SK-MEL-5 (cell line): ENCODE results near the gene PIM3. TPM values are rescaled to one million over a fixed set of nuclear protein-coding genes. Genes with fewer than 3 reads are reported as not detected.
"Not testable (repeated sequence)": the region's sequence is repeated elsewhere in the genome, so short reads cannot be mapped to it uniquely, and the experiment has no call there.

Source experiments
- DNase-seq: peaks from one replicate; pipeline ENCODE4 v3.0.0-alpha.2; 2016; ENCODE audit warnings: low read depth, low spot score
- in situ Hi-C: cut with HindIII; loops from 2 replicates; pipeline ENCODE4 v1.10.0; 2016; ENCODE audit warnings: low sequenced_read_pairs, high pct_unique_total_duplicates, low pct_unique_long_range_greater_than_20kb
- total RNA-seq: library from RNA; depleted of rRNA; stranded (reverse); fragments of >200 nt; shearing (Covaris generic); gene quantifications from 2 replicates; pipeline ENCODE4 v1.2.3, GENCODE V29; 2014

PIM3 gene
- total RNA-seq, 1 experiment from 2014 or later, result 120 TPM

GRCh38 chr22:49937758-49938564 is 22.6 kb upstream of the PIM3 start:
- in situ Hi-C loops, result no loop called here
- DNase-seq, result peak; percentile 85

DNA sequence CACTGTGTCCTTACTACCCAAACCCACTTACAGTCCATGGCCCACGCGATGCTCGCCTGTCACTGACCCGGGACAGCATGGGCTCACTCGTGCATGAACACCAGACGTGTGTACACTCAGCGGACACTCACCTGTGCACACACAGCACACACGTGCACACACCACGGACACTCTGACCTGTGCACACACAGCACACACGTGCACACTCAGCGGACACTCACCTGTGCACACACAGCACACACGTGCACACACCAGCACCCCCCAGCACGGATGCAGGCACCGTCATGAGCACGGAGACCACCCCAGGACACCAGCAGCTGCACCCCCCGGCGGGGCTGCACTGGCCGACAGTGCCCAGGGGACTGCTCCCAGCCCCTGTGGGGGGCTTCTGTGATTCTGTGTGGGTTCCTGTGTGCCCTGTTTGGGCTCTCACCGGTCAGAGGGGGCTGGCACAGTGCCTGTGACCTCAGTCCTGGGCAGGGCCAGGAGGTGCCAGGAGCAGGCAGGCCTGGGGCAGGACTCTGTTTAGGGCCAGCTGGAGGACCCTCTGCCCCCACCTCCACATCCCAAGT is 21.9 kb upstream of the PIM3 start:
- no peak for DNase-seq
- in situ Hi-C loops, result no loop called here

GRCh38 chr22:49941507-49942316 is 18.9 kb upstream of the PIM3 start:
- in situ Hi-C loops, result no loop called here

DNA sequence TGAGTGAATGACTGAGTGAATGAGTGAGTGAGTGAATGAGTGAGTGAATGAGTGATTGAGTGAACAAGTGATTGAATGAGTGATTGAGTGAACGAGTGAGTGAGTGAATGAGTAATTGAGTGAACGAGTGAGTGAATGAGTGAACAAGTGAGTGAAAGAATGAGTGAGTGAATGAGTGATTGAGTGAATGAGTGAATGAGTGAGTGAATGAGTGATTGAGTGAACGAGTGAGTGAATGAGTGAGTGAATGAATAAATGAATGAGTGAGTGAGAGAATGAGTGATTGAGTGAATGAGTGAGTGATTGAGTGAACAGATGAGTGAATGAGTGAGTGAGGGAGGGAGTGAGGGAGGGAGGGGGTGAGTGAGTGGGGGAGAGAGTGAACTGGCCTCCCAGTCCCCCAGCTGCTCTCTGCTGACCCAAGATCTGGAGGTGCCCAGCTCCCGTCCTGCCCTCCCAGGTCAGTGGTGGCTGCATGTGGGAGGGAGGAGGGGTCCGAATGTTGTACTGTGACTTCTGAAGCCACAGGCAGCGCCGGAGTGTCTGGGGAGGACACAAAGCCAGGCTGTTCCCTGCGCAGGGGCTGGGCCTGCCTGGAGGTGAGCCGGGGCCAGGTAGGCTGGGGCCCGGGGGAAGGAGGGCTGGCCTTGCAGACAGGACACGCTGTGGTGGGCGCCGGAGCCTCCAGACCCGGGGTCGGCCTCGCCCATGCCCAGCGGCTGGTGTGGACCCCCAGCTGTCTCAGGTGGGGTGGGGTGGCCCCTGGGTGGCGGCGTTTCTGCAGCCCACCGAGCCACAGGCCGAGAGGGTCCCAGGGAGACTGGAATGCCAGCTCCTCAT is 17.8 kb upstream of the PIM3 start:
- no peak for DNase-seq
- in situ Hi-C loops, result no loop called here

More at GRCh38 chr22:49941507-49942316, 18.9 kb upstream of the PIM3 start:
- no peak for DNase-seq

- in situ Hi-C loops, result no loop called here
- DNase-seq, result no peak
Measured at GRCh38 chr22:49943405-49943765, 17.2 kb upstream of the PIM3 start.

GRCh38 chr22:49943771-49944398 is 16.7 kb upstream of the PIM3 start:
- in situ Hi-C loops, result no loop called here

GRCh38 chr22:49944399-49944891 is 16.1 kb upstream of the PIM3 start:
- in situ Hi-C loops, result no loop called here
- DNase-seq, result no peak

More at GRCh38 chr22:49943771-49944398, 16.7 kb upstream of the PIM3 start:
- DNase-seq, result no peak

- in situ Hi-C loops, result not testable (repeated sequence)
- peak; percentile 52 for DNase-seq
Measured at GRCh38 chr22:49945042-49945794, 15.4 kb upstream of the PIM3 start.

- in situ Hi-C loops, result no loop called here
- DNase-seq, result no peak
Measured at GRCh38 chr22:49946612-49947295, 13.8 kb upstream of the PIM3 start.

DNA sequence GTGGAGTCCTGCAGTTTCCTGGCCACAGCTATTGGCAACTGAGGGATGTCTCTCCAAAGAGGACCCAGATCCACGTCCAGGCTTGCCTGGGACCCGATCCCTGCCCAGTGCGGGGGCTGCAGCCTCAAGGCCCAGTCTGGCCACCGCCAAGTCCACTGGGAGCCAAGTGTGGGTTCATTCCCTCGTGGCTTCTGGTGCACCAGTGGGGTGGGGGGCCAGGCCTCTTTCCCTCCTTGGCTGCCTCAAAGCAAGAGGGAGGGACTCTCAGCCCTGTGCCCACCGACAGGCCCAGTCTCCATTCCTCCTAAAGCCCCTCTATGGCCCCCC is 13.3 kb upstream of the PIM3 start:
- in situ Hi-C loops, result no loop called here
- DNase-seq, result no peak

DNA sequence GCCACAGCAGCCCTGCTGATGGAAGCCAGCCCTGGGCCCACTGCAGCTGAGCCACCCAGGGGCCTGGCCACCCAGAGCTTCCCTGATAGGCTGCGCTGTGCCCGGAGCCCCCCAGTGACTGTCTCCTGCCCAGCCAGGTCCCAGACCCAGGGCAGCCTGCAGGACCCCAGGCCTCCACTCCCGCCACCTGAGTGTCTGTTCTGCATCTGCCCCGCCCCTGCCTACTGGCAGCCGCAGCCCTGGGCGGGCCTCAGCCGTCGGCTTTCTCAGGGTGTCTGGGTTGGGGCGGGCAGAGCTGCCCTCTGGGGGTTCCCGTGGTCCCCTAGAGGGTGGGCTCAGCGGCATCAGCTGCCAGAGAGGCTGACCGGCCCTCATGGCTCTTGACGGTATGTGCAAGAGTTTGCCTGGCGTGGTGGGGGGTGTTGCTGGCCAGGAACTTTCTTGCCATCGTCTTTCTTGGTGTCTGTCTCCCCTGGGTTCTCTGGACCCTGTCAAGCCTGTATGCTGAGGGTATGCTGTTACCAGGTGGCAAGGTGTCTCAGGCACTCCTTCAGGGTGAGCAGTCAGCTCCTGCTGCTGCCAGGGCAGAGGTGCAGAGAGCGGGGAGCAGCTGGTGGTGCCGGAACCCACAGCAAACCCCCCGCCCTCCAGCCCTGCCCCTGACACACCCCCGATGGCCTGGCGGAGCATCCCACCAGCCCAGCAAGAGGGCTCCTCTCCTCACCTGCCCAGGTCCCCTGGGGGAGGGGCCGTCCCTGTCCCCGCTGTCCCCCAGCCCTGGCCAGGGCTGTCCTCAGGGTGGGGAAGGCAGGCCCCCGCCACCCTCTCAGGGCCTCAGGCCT is 12.2 kb upstream of the PIM3 start:
- DNase-seq, result no peak
- in situ Hi-C loops, result no loop called here

DNA sequence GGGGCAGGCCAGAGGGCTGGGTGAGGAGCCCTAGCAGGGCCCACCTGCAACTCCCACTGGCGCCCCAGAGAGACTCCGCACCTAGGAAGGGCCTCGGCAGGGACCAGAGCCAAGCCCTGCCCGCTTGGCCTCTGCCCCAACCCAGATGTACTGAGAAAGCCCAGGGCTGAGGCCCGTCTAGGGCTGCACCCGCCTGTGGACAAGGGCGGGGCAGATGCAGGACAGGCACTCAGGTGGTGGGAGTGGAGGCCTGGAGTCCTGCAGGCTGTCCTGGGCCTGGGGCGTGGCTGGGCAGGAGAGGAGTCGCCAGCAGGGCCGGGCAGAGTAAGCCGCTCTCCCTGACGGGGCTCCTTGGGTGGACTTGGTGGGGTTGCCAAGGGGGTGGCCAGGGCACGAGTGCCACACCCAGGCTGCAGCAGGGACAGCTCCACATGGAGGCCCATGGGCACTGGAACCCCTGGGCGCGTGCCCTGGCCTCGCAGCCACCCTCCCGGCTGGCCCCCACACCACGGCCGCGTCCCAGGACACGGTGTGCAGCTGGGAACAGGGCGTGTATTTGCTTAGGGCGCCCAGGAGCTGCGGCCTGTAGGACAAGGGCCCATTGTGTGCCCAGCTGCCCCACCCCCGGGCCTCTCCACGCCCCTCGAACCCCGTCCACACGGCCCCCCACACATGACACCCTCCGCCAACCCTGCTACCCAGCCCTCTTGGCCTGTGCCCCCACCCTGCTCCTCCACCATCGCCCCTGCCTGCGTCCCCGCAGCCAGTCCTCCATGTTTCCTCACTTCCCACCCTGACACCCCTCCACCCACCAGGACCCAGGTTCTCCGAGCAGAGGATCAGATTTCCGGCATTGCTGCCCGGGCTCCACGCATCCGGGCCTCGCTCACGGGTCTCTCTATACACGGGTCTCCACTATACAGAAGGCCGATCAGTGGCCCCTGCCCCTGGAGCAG is 11.3 kb upstream of the PIM3 start:
- in situ Hi-C loops, result no loop called here
- no peak for DNase-seq

- in situ Hi-C loops, result no loop called here
- no peak for DNase-seq
Measured at GRCh38 chr22:49949914-49950292, 10.7 kb upstream of the PIM3 start.

DNA sequence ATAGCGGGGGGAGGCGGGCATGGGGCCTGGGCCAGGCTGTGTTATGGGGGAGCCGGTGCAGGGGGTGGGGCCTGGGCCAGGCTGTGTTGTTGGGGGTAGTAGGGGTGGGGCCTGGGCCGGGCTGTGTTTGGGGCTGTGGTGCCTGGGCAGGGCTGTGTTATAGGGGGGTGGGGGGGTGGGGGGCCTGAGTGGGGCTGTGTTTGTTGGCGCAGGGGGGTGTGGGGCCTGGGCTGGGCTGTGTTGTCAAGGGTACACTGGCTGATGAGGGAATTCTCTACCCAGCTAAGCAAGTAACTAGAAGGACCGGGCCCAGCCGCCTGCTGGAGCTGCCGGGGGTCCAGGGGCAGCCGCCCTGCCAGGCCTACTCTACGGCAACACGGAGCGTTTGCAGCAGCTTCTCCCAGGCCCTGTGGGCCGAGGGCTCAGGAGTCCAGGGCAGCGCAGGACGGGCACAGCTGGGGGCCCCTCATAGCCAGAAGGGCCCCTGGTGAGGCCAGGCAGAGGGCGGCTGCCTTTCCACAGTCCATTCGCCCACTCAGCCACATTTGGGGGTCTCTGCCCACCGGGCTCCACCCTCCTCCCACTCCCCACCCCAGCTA is 10.1 kb upstream of the PIM3 start:
- in situ Hi-C loops, result no loop called here
- DNase-seq, result no peak
